Uterus (tissue), 4 donors: Measurements from ENCODE around the gene TMCO4. TPM values are rescaled to one million over a fixed set of nuclear protein-coding genes. Genes with fewer than 3 reads are reported as not detected.

Source experiments
- DNase-seq, 2 donors: peaks; one replicate each; pipeline ENCODE4 v3.0.0-alpha.2; 2019 to 2020
- H3K27ac ChIP-seq, 2 donors: fragments of 200-600 bp; sonication (generic); 1 replicate in 1 of 2; 2 replicates in 1 of 2; pipeline ENCODE4 v1.5.1; 2016 to 2018
- H3K27me3 ChIP-seq, 2 donors: fragments of 200-600 bp; sonication (generic); one replicate each; pipeline ENCODE4 v1.5.1; 2018 to 2019; ENCODE audit warnings: control low read depth in 1 of 2
- H3K36me3 ChIP-seq, 2 donors: fragments of 200-600 bp; sonication (generic); one replicate each; pipeline ENCODE4 v1.5.1; 2019; ENCODE audit warnings: control low read depth in 1 of 2
- H3K4me1 ChIP-seq, 2 donors: fragments of 200-600 bp; sonication (generic); one replicate each; pipeline ENCODE4 v1.5.1; 2018 to 2019; ENCODE audit warnings: control low read depth in 1 of 2
- H3K4me3 ChIP-seq, 2 donors: fragments of 200-600 bp; sonication (generic); 1 replicate in 1 of 2; 2 replicates in 1 of 2; pipeline ENCODE4 v1.5.1; 2018 to 2019; ENCODE audit warnings: mild to moderate bottlenecking in 1 of 2
- H3K9me3 ChIP-seq, 2 donors: fragments of 200-600 bp; sonication (generic); one replicate each; pipeline ENCODE4 v1.5.1; 2019; ENCODE audit warnings: control low read depth in 1 of 2
- CTCF ChIP-seq, 4 experiments: fragments of 200-600 bp in 2 of 4; fragments of 450-650 bp in 2 of 4; sonication (generic) in 2 of 4; IDR thresholded peaks; one replicate each; pipeline ENCODE4 v1.5.1; 2016 to 2019; ENCODE audit warnings: antibody characterized with exemption in 4 of 4, mild to moderate bottlenecking in 2 of 4, moderate library complexity in 1 of 4
- POLR2A ChIP-seq, 2 donors: fragments of 450-650 bp; IDR thresholded peaks; one replicate each; pipeline ENCODE4 v1.6.1; 2016; ENCODE audit warnings: antibody characterized with exemption in 2 of 2, mild to moderate bottlenecking in 1 of 2, moderate library complexity in 1 of 2
- intact Hi-C: fragments of 100-400 bp; cut with DNase I; formaldehyde crosslinking; loops from one replicate; pipeline ENCODE4 v1.15.1; 2023; ENCODE audit warnings: low total_unique reads
- total RNA-seq, 4 donors: library from RNA; depleted of rRNA in 3 of 4; stranded (reverse); fragments of >200 nt in 3 of 4; gene quantifications; one replicate each; pipeline versions ENCODE4 v1.1.0 to v1.2.4, GENCODE V29; 2014 to 2023
- donor health status: DM: yes; HTN: yes; CAD: no.

The TMCO4 gene
- total RNA-seq, 4 donors from 2014 or later = 11.8 to 41.2 (median 21.8) TPM

GRCh38 chr1:19661721-19662228 is 137.9 kb downstream of the TMCO4 start:
- Histone ChIP-seq H3K4me1 (peaks cover 0 to 13% of the 10 kb centered on the region in 2 donors), H3K27me3 (peaks cover 9 to 16% of the 10 kb centered on the region in 2 donors), H3K27ac (no peak overlapping the region), H3K36me3 (no peaks in the 10 kb centered on the region), H3K4me3 (no peak overlapping the region), H3K9me3 (no peaks in the 10 kb centered on the region)
- intact Hi-C loops = no loop called here
- TF ChIP-seq CTCF (IDR thresholded peaks at IDR 0.05) (peak; percentile 57 to 77 (median 68)), POLR2A (IDR thresholded peaks at IDR 0.05) (no peak)
- no peak for DNase-seq

GRCh38 chr1:19658186-19658585 is 141.5 kb downstream of the TMCO4 start:
- no peaks in the 10 kb centered on the region for H3K27me3 ChIP-seq
- no peaks in the 10 kb centered on the region for H3K36me3 ChIP-seq
- H3K4me3 ChIP-seq = no peak overlapping the region
- no peaks in the 10 kb centered on the region for H3K9me3 ChIP-seq
- intact Hi-C loops = loop anchor here (10.0 kb wide), 1 partner anchor 313 kb away; no protein-coding TSS in a partner anchor
- H3K27ac ChIP-seq = no peak overlapping the region
- H3K4me1 ChIP-seq = peaks cover 0 to 4% of the 10 kb centered on the region in 2 donors
- no peak for TF ChIP-seq POLR2A (IDR thresholded peaks at IDR 0.05)
- TF ChIP-seq CTCF (IDR thresholded peaks at IDR 0.05) = no peak
- DNase-seq = no peak

- Histone ChIP-seq H3K9me3 (no peaks in the 10 kb centered on the region), H3K4me1 (peaks cover 0 to 4% of the 10 kb centered on the region in 2 donors), H3K4me3 (no peak overlapping the region), H3K27ac (no peak overlapping the region), H3K36me3 (no peaks in the 10 kb centered on the region), H3K27me3 (no peaks in the 10 kb centered on the region)
- intact Hi-C loops = loop anchor here (10.0 kb wide), 1 partner anchor 313 kb away; no protein-coding TSS in a partner anchor
- DNase-seq = no peak
- TF ChIP-seq CTCF (IDR thresholded peaks at IDR 0.05) (no peak), POLR2A (IDR thresholded peaks at IDR 0.05) (no peak)
These were observed 142.2 kb downstream of the TMCO4 start for GRCh38 chr1:19657511-19657910.

GRCh38 chr1:19656780-19657466 is 142.8 kb downstream of the TMCO4 start:
- Histone ChIP-seq H3K27ac (no peak overlapping the region), H3K4me3 (no peak overlapping the region), H3K36me3 (no peaks in the 10 kb centered on the region), H3K9me3 (no peaks in the 10 kb centered on the region), H3K27me3 (no peaks in the 10 kb centered on the region), H3K4me1 (peaks cover 0 to 4% of the 10 kb centered on the region in 2 donors)
- no peak for TF ChIP-seq POLR2A (IDR thresholded peaks at IDR 0.05)
- no peak for TF ChIP-seq CTCF (IDR thresholded peaks at IDR 0.05)
- intact Hi-C loops = loop anchor here (10.0 kb wide), 1 partner anchor 312 kb away; no protein-coding TSS in a partner anchor
- DNase-seq = no peak

- Histone ChIP-seq H3K4me1 (peaks cover 0 to 4% of the 10 kb centered on the region in 2 donors), H3K4me3 (no peak overlapping the region), H3K36me3 (no peaks in the 10 kb centered on the region), H3K9me3 (no peaks in the 10 kb centered on the region), H3K27ac (no peak overlapping the region), H3K27me3 (no peaks in the 10 kb centered on the region)
- no peak for DNase-seq
- intact Hi-C loops = loop anchor here (10.0 kb wide), 1 partner anchor 311 kb away; no protein-coding TSS in a partner anchor
- TF ChIP-seq CTCF (IDR thresholded peaks at IDR 0.05) (no peak), POLR2A (IDR thresholded peaks at IDR 0.05) (no peak)
These were observed 143.5 kb downstream of the TMCO4 start for GRCh38 chr1:19656134-19656779.
